ENCODE results near the gene SYNE3. TPM values are rescaled to one million over a fixed set of nuclear protein-coding genes. Genes with fewer than 3 reads are reported as not detected.

The SYNE3 gene
- total RNA-seq, 3 donors from 2014 or later, result 13.5 to 112 (median 22.0) TPM

DNA sequence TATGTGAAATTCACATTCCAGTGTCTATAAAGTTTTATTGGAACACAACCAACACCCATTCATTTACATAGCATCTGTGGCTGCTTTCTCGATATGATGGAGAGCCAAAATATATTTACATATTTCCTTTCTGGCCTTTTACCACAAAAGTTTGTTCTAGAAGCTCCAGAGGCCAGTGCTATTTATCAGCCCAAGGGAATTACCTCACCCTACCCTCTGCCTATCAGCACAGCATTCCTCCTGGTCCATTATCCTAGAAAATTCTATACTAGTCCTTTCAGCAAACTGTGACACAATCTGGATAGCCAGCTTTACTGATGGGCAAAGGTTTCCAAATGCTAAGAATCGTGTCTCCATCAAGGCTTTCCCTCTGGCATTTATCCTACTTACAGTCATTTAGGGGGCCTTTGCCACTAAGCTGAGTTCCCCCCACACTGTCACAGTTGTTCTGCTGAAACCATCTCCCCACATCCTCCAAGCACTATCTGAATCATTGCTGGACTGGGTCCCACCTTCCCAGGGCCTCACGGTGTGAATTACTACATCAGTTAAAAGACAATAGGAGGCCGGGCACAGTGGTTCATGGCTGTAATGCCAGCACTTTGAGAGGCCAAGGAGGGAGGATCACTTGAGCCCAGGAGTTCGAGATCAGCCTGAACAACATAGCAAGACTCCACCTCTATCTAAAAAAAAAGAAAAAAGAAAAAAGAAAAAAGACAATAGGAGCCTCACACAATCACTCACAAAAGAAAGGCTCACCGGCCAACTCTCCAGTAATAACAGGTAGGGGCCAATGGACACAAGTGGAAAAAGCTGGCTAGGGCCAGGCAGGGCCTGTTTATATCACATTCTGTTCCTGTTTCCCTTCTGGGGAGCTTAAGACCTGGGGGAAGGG lies 12.1 kb downstream of the SYNE3 start:
- peaks cover 22 to 26% of the 10 kb centered on the region in 2 donors for H3K4me1 ChIP-seq
- intact Hi-C loops (cut with DNase I; ENCODE audit: low total_unique reads), result no loop called here
- H3K9me3 ChIP-seq, result no peaks in the 10 kb centered on the region
- H3K27me3 ChIP-seq, result no peaks in the 10 kb centered on the region
- no peaks in the 10 kb centered on the region for H3K36me3 ChIP-seq
- no peak overlapping the region for H3K4me3 ChIP-seq
- no peak for TF ChIP-seq POLR2AphosphoS5 (IDR thresholded peaks at IDR 0.05)
- TF ChIP-seq POLR2A (IDR thresholded peaks at IDR 0.05), result no peak
- no peak for DNase-seq (ENCODE audit: low spot score in 2 of 2)
- peak overlapping the region; percentile 39 to 41 for H3K27ac ChIP-seq

DNA sequence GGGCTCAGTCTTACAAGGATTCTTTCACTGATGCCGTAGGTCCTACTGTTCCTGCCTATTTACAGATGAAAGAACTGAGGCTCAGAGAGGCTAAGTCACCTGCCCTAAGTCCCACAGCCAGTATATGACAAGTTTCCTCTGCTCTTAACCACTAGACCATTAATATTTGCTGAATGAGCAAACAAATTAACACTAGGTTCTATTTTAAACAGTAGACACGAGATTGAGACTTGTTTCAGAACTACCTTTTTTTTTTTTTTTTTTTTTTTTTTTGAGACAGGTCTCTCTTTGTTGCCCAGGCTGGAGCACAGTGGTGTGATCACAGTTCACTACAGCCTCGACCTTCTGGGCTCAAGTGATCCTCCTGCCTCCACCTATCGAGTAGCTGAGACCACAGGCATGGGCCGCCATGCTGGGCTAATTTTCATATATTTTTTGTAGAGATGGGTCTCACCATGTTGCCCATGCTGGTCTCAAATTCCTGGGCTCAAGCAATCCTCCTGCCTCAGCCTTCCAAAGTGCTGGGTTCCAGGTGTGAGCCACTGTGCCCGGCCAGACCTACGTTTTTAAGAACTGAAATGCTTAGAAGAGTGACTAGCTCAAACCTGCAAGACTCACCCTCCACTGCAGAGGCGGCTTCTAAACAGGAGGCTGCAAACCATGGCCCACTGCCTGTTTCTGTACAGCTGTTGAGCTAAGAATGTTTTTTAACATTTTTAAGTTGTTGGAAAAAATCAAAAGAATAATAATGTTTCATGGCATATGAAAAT lies 12.9 kb downstream of the SYNE3 start:
- peak overlapping the region in 1 of 2 donors; percentile 20 for H3K27ac ChIP-seq
- H3K36me3 ChIP-seq, result no peaks in the 10 kb centered on the region
- peaks cover 19 to 24% of the 10 kb centered on the region in 2 donors for H3K4me1 ChIP-seq
- no peak for DNase-seq (ENCODE audit: low spot score in 2 of 2)
- no peaks in the 10 kb centered on the region for H3K9me3 ChIP-seq
- TF ChIP-seq, protein P1, sequence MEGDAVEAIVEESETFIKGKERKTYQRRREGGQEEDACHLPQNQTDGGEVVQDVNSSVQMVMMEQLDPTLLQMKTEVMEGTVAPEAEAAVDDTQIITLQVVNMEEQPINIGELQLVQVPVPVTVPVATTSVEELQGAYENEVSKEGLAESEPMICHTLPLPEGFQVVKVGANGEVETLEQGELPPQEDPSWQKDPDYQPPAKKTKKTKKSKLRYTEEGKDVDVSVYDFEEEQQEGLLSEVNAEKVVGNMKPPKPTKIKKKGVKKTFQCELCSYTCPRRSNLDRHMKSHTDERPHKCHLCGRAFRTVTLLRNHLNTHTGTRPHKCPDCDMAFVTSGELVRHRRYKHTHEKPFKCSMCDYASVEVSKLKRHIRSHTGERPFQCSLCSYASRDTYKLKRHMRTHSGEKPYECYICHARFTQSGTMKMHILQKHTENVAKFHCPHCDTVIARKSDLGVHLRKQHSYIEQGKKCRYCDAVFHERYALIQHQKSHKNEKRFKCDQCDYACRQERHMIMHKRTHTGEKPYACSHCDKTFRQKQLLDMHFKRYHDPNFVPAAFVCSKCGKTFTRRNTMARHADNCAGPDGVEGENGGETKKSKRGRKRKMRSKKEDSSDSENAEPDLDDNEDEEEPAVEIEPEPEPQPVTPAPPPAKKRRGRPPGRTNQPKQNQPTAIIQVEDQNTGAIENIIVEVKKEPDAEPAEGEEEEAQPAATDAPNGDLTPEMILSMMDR (IDR thresholded peaks at IDR 0.05), result no peak
- TF ChIP-seq POLR2AphosphoS5 (IDR thresholded peaks at IDR 0.05) (no peak), POLR2A (IDR thresholded peaks at IDR 0.05) (no peak)
- intact Hi-C loops (cut with DNase I; ENCODE audit: low total_unique reads), result no loop called here
- H3K4me3 ChIP-seq, result no peak overlapping the region
- H3K27me3 ChIP-seq, result no peaks in the 10 kb centered on the region

DNA sequence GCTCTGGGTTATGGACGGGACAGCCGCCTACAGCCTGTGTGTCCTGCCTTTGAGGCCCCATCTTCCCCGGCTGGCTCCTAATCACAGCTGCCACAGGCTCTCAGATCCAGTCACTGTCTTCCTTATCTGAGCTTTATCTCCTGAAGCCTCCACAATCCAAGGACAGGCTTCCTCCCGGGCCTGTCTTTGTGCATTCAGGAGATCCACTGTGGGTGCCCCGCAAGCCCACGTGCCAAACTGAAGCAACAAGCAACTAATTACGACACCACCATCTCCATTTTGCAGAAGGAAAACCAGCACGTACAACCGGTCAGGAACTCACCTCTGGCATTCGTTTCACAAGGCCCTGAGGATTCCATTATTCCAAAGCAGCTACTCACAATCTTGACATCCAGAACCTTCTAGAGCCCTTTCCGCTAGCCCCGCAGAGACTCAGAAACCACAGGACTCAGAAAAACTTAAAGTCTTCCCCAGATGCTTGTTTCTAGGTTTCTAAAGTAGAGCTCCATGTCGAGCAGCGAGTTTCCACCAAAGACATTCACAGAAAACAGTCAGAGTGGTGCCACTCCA lies 14.0 kb downstream of the SYNE3 start:
- no peak overlapping the region for H3K4me3 ChIP-seq
- no peaks in the 10 kb centered on the region for H3K27me3 ChIP-seq
- peak overlapping the region in 1 of 2 donors; percentile 75 for H3K27ac ChIP-seq
- DNase-seq (ENCODE audit: low spot score in 2 of 2), result no peak
- H3K4me1 ChIP-seq, result peaks cover 10 to 13% of the 10 kb centered on the region in 2 donors
- H3K36me3 ChIP-seq, result no peaks in the 10 kb centered on the region
- TF ChIP-seq POLR2A (IDR thresholded peaks at IDR 0.05), result no peak
- TF ChIP-seq POLR2AphosphoS5 (IDR thresholded peaks at IDR 0.05), result no peak
- TF ChIP-seq, protein P1 (IDR thresholded peaks at IDR 0.05), result no peak
- no peaks in the 10 kb centered on the region for H3K9me3 ChIP-seq
- intact Hi-C loops (cut with DNase I; ENCODE audit: low total_unique reads), result no loop called here

DNA sequence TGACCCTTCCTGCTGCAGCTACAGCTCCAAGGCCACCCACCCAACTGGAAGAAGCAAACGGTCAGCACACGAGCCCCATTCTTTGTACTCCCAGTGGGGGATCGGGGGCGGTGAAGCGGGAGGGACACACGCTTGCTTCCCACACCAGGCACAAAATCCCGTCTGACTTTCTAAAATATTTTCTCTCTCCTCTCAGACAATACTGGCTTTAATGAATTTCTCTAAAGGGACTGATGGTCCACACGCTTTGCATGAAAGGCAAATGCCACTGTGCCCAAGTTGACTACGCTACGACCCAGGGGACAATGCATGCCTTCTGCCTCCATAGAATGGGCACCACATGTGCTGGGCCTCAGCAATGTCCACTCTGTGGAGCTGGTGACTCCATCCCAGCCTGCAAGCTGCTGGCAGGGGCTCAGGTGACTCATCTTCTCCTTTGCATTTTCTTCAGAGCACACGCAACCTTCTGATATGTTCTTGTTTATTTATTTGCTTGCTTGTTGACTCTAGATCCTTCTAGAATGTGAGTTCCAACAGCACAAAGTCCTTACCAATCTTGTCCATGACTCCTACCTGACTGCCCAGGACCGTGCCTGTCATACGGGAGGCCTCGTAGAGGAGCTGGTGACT lies 15.6 kb downstream of the SYNE3 start:
- Histone ChIP-seq H3K9me3 (no peaks in the 10 kb centered on the region), H3K27ac (peak overlapping the region; percentile 54 to 75), H3K27me3 (no peaks in the 10 kb centered on the region), H3K36me3 (no peaks in the 10 kb centered on the region), H3K4me1 (peaks cover 6 to 7% of the 10 kb centered on the region in 2 donors), H3K4me3 (no peak overlapping the region)
- intact Hi-C loops (cut with DNase I; ENCODE audit: low total_unique reads), result no loop called here
- TF ChIP-seq POLR2A (IDR thresholded peaks at IDR 0.05) (no peak), POLR2AphosphoS5 (IDR thresholded peaks at IDR 0.05) (no peak)
- TF ChIP-seq, protein P1 (IDR thresholded peaks at IDR 0.05), result no peak
- no peak for DNase-seq (ENCODE audit: low spot score in 2 of 2)

DNA sequence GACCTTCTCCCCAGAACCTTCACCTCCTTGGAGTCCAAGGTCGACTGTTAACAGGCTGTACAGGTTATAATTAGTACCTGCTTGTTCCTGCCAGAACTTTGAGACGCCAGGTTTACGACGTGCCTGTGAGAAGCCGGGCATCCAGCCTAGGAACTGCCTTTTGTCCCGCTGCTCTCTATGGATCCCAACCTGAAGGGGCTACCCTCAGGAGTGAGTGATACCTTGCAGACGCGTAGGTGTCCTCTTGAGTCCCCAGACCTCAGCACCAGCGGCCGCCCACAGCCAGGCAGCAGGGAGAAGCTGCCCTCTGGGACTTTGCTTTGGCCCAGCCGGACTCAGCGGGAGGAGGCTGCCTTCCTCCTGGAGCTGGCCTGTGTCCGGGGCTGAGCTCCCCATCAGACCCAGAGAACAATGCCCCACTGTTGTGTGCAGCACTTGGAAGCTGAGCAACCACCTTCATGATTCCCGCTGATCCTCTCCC lies 16.2 kb downstream of the SYNE3 start:
- H3K27ac ChIP-seq, result peak overlapping the region; percentile 54 to 75
- TF ChIP-seq, protein P1 (IDR thresholded peaks at IDR 0.05), result no peak
- TF ChIP-seq POLR2A (IDR thresholded peaks at IDR 0.05) (no peak), POLR2AphosphoS5 (IDR thresholded peaks at IDR 0.05) (no peak)
- H3K4me1 ChIP-seq, result peaks cover 6 to 7% of the 10 kb centered on the region in 2 donors
- no peaks in the 10 kb centered on the region for H3K36me3 ChIP-seq
- H3K4me3 ChIP-seq, result no peak overlapping the region
- no peak for DNase-seq (ENCODE audit: low spot score in 2 of 2)
- H3K27me3 ChIP-seq, result no peaks in the 10 kb centered on the region
- intact Hi-C loops (cut with DNase I; ENCODE audit: low total_unique reads), result no loop called here
- H3K9me3 ChIP-seq, result no peaks in the 10 kb centered on the region

Measured in breast epithelium (tissue), 4 donors.